ENCODE data around the gene SOX18. TPM values are rescaled to one million over a fixed set of nuclear protein-coding genes. Genes with fewer than 3 reads are reported as not detected.

Gene SOX18
- total and polyA plus RNA-seq, 2 of the 8 experiments (the other 6 are each of a cell fraction or from before 2014, with no cell fraction given): 0.09 TPM; not detected in 1

- TF ChIP-seq CHD7 (IDR thresholded peaks at IDR 0.05; ENCODE audit: insufficient replicate concordance, low read length): no peak
- no peak for TF ChIP-seq SP1 (IDR thresholded peaks at IDR 0.05; ENCODE audit: low read depth, low read length)
- no peak for TF ChIP-seq TEAD4 (IDR thresholded peaks at IDR 0.05; ENCODE audit: low read depth, low read length)
Observed at GRCh38 chr20:64032706-64033624, 16.5 kb downstream of the SOX18 start (continued).

All from H1 (cell line).